ENCODE results near the gene STPG2. TPM values are rescaled to one million over a fixed set of nuclear protein-coding genes. Genes with fewer than 3 reads are reported as not detected.

Gene STPG2
- total RNA-seq, 1 donor from 2014 or later = not detected

GRCh38 chr4:97942951-97943350, 200.3 kb downstream of the STPG2 start:
- no peak for TF ChIP-seq CTCF (IDR thresholded peaks at IDR 0.05)

GRCh38 chr4:97942137-97942536, 201.1 kb downstream of the STPG2 start:
- H3K4me3 ChIP-seq = no peak overlapping the region
- H3K27ac ChIP-seq = no peak overlapping the region
- peaks cover 0 to 18% of the 10 kb centered on the region in 2 donors for H3K9me3 ChIP-seq
- no peak for TF ChIP-seq CTCF (IDR thresholded peaks at IDR 0.05)
- H3K4me1 ChIP-seq = no peaks in the 10 kb centered on the region
- H3K27me3 ChIP-seq = no peaks in the 10 kb centered on the region
- H3K36me3 ChIP-seq = no peaks in the 10 kb centered on the region
- no peak for DNase-seq (ENCODE audit: low spot score in 2 of 2)
- intact Hi-C loops (cut with DNase I) = no loop called here

More at GRCh38 chr4:97942951-97943350, 200.3 kb downstream of the STPG2 start:
- Histone ChIP-seq H3K4me3 (no peak overlapping the region), H3K9me3 (peaks cover 0 to 17% of the 10 kb centered on the region in 2 donors), H3K27ac (no peak overlapping the region), H3K4me1 (no peaks in the 10 kb centered on the region), H3K36me3 (no peaks in the 10 kb centered on the region), H3K27me3 (no peaks in the 10 kb centered on the region)
- DNase-seq (ENCODE audit: low spot score in 2 of 2) = no peak
- intact Hi-C loops (cut with DNase I) = no loop called here

GRCh38 chr4:97938141-97938540, 205.1 kb downstream of the STPG2 start:
- H3K4me1 ChIP-seq = no peaks in the 10 kb centered on the region
- no peak overlapping the region for H3K27ac ChIP-seq
- intact Hi-C loops (cut with DNase I) = no loop called here
- H3K27me3 ChIP-seq = no peaks in the 10 kb centered on the region
- H3K4me3 ChIP-seq = no peak overlapping the region
- DNase-seq (ENCODE audit: low spot score in 2 of 2) = no peak
- H3K36me3 ChIP-seq = no peaks in the 10 kb centered on the region
- no peak for TF ChIP-seq CTCF (IDR thresholded peaks at IDR 0.05)
- H3K9me3 ChIP-seq = peaks cover 0 to 29% of the 10 kb centered on the region in 2 donors

GRCh38 chr4:97924341-97924958, 218.8 kb downstream of the STPG2 start:
- Histone ChIP-seq H3K27ac (no peak overlapping the region), H3K4me1 (no peaks in the 10 kb centered on the region), H3K9me3 (no peaks in the 10 kb centered on the region), H3K4me3 (no peak overlapping the region), H3K36me3 (no peaks in the 10 kb centered on the region), H3K27me3 (no peaks in the 10 kb centered on the region)
- no peak for TF ChIP-seq CTCF (IDR thresholded peaks at IDR 0.05)
- no peak for DNase-seq (ENCODE audit: low spot score in 2 of 2)
- intact Hi-C loops (cut with DNase I) = no loop called here

GRCh38 chr4:97923096-97923495, 220.2 kb downstream of the STPG2 start:
- intact Hi-C loops (cut with DNase I) = no loop called here
- no peak for DNase-seq (ENCODE audit: low spot score in 2 of 2)
- Histone ChIP-seq H3K27ac (no peak overlapping the region), H3K4me1 (no peaks in the 10 kb centered on the region), H3K36me3 (no peaks in the 10 kb centered on the region), H3K4me3 (no peak overlapping the region), H3K9me3 (no peaks in the 10 kb centered on the region), H3K27me3 (no peaks in the 10 kb centered on the region)
- TF ChIP-seq CTCF (IDR thresholded peaks at IDR 0.05) = no peak

- intact Hi-C loops (cut with DNase I) = no loop called here
- Histone ChIP-seq H3K4me3 (no peak overlapping the region), H3K36me3 (no peaks in the 10 kb centered on the region), H3K9me3 (no peaks in the 10 kb centered on the region), H3K27me3 (no peaks in the 10 kb centered on the region), H3K4me1 (no peaks in the 10 kb centered on the region), H3K27ac (no peak overlapping the region)
- DNase-seq (ENCODE audit: low spot score in 2 of 2) = no peak
- no peak for TF ChIP-seq CTCF (IDR thresholded peaks at IDR 0.05)
Observed at GRCh38 chr4:97917115-97917514, 226.2 kb downstream of the STPG2 start.
